Ovary (tissue), 9 donors: ENCODE results near the gene PPP1R9B. TPM values are rescaled to one million over a fixed set of nuclear protein-coding genes. Genes with fewer than 3 reads are reported as not detected.
A peak's percentile ranks its signal among the peaks of the same experiment; 100 is the strongest.

Source experiments
- DNase-seq, 5 donors: peaks; one replicate each; pipeline ENCODE4 v3.0.0-alpha.2; 2019 to 2020
- H3K27ac ChIP-seq, 2 donors: fragments of 200-600 bp; one replicate each; pipeline versions ENCODE4 v1.5.1 to v1.8.0; 2019 to 2022
- H3K27me3 ChIP-seq: fragments of 200-600 bp; one replicate; pipeline ENCODE4 v1.8.0; 2022
- H3K36me3 ChIP-seq: fragments of 200-600 bp; sonication (generic); one replicate; pipeline ENCODE4 v1.5.1; 2019
- H3K4me1 ChIP-seq: one replicate; pipeline ENCODE4 v1.8.1; 2013; ENCODE audit warnings: mild to moderate bottlenecking, moderate library complexity; ENCODE audit not compliant: insufficient read depth
- H3K4me3 ChIP-seq: fragments of 200-600 bp; sonication (generic); one replicate; pipeline ENCODE4 v1.5.1; 2017
- H3K9me3 ChIP-seq, 2 donors: fragments of 200-600 bp in 1 of 2; sonication (generic) in 1 of 2; one replicate each; pipeline versions ENCODE4 v1.5.1 to v1.8.1; 2013 to 2019; ENCODE audit warnings: mild to moderate bottlenecking in 1 of 2, moderate library complexity in 1 of 2
- CTCF ChIP-seq, 3 donors: fragments of 450-650 bp in 2 of 3; fragments of 200-600 bp in 1 of 3; IDR thresholded peaks; one replicate each; pipeline versions ENCODE4 v1.5.1 to v1.8.0; 2016 to 2022; ENCODE audit warnings: antibody characterized with exemption in 3 of 3, mild to moderate bottlenecking in 1 of 3
- EP300 ChIP-seq: sonication (generic); formaldehyde crosslinking; IDR thresholded peaks from one replicate; pipeline ENCODE4 v1.6.1; 2017; ENCODE audit warnings: antibody characterized with exemption
- POLR2A ChIP-seq: fragments of 450-650 bp; IDR thresholded peaks from one replicate; pipeline ENCODE4 v1.6.1; 2017; ENCODE audit warnings: antibody characterized with exemption, mild to moderate bottlenecking, moderate library complexity
- WGBS, 3 donors: extraction: QIAGEN DNeasy Blood & Tissue Kit in 1 of 3; methylation state at CpG; one replicate each; pipeline versions ENCODE4 v1.1.5 to v1.1.7; 2013 to 2017; 5-methylcytosine and 5-hydroxymethylcytosine counted together
- intact Hi-C, 4 donors: fragments of 100-400 bp; cut with DNase I; formaldehyde crosslinking; loops; one replicate each; pipeline versions ENCODE4 v1.11.0 to v1.15.1; 2022 to 2023
- polyA plus RNA-seq, 2 donors: library from polyadenylated mRNA; stranded (reverse); fragments of 200-250 nt in 1 of 2; fragments of 350-450 nt in 1 of 2; fragmentation: Illumina TruSeq in 1 of 2; extraction: RNeasy Lipid Tissue Mini Kit (QIAGEN cat#74804) in 1 of 2; gene quantifications; one replicate each; pipeline ENCODE4 v1.2.3, GENCODE V29; 2013 to 2014
- total RNA-seq, 7 donors: library from RNA; depleted of rRNA in 2 of 7; stranded (reverse); fragments of >200 nt in 2 of 7; fragmentation: NEBNext Ultra II Directional in 3 of 7; extraction: Animal tissue kit (Norgen Biotek cat#: 25700) in 3 of 7; gene quantifications; one replicate each; pipeline versions ENCODE4 v1.1.0 to v1.2.4, GENCODE V29; 2016 to 2023
- donor health status: DM: no; HTN: no; CAD: no; lungs with moderate emphysema.
- donor health status: DM: no; HTN: no; CAD: no.
- donor health status: Bipolar disorder and iron deficiency.
- donor health status: DM: yes; HTN: yes; CAD: no.
- donor health status: DM: no; HTN: no; CAD: no.
- donor health status: DM: yes; HTN: yes; CAD: no.

PPP1R9B gene
- total and polyA plus RNA-seq, 9 donors = 14.8 to 109 (median 64.3) TPM

DNA sequence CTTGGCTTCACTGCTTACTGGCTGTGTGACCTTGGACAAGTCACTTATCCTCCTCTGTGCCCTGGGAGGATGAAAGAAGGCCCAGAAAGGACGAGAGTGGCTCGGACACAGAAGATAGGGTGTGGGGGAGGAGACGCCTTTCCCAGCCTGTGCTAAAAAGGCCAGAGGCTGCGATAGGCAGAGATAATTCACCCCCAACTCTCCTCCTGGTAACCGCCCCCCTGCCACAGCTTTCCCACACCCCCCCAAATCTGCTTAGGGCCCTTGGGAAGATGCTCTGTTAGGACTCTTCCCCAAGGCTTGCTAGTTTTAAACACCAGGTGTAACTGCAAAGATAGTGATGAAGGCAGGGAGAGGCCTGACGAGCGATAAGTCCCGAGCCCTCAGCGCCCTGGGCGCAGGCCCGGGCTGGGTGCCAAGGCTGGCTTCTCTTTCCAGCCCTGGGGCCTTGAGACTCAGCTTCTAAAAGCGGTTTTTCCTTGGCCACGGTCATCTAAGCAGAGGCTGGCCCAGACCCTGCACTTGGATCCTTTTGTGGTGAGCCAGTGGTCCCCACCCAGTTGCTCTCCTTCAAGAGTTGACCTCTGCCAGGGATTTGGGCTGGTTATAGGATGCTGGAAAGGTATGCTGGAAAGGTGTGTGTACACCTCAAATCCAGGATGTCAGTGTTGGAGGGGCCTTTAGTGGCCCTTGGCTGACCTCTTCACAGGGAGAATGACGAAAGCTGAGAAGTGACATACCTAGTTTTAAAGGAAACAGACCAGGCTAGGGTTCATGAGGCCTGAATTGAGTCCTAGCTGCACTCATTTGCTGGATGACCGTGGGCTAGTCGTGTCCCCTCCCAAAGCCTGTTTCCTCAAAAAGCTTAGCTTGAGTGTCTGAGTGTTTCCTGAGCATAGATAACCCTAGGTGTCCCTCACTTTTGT is 3.4 kb upstream of the PPP1R9B start:
- Histone ChIP-seq H3K4me1 (peaks cover 22% of the 10 kb centered on the region), H3K27ac (peak overlapping the region; percentile 70 to 81), H3K9me3 (no peaks in the 10 kb centered on the region), H3K27me3 (no peaks in the 10 kb centered on the region), H3K4me3 (no peak overlapping the region), H3K36me3 (no peaks in the 10 kb centered on the region)
- peak; percentile 75 to 88 (median 84) for DNase-seq
- no peak for TF ChIP-seq CTCF (IDR thresholded peaks at IDR 0.05)
- no peak for TF ChIP-seq EP300
- TF ChIP-seq POLR2A = no peak
- 14 to 23% (median 15%) methylated on average over 16 of the region's 16 CpGs for WGBS, 3 donors
- intact Hi-C loops = loop anchor here in 2 of 4 donors (2.0 to 5.0 kb wide), 2 partner anchors 29 to 1607 kb away; partner anchors contain the start of gene HOXB2 (in 1 of the 2)

- peaks cover 22% of the 10 kb centered on the region for H3K4me1 ChIP-seq
- no peaks in the 10 kb centered on the region for H3K9me3 ChIP-seq
- intact Hi-C loops = loop anchor here in 2 of 4 donors (2.0 to 5.0 kb wide), 2 partner anchors 30 to 1605 kb away; partner anchors contain the start of gene HOXB2 (in 1 of the 2)
- no peak for TF ChIP-seq EP300
- TF ChIP-seq POLR2A = no peak
- TF ChIP-seq CTCF (IDR thresholded peaks at IDR 0.05) = no peak
- no peak for DNase-seq
- no peak overlapping the region for H3K4me3 ChIP-seq
- no peaks in the 10 kb centered on the region for H3K36me3 ChIP-seq
- H3K27ac ChIP-seq = peak overlapping the region; percentile 77 to 81
- WGBS, 3 donors = 65 to 69% (median 67%) methylated on average over 7 of the region's 7 CpGs
- H3K27me3 ChIP-seq = no peaks in the 10 kb centered on the region
These were observed 2.3 kb upstream of the PPP1R9B start for GRCh38 chr17:50152736-50153135.

- Histone ChIP-seq H3K4me3 (peak overlapping the region; percentile 82), H3K27ac (peak overlapping the region; percentile 77 to 81), H3K9me3 (no peaks in the 10 kb centered on the region), H3K27me3 (no peaks in the 10 kb centered on the region), H3K4me1 (peaks cover 26% of the 10 kb centered on the region), H3K36me3 (no peaks in the 10 kb centered on the region)
- DNase-seq = peak; percentile 82 to 83 (median 82)
- intact Hi-C loops = loop anchor here in 2 of 4 donors (2.0 to 5.0 kb wide), 2 partner anchors 31 to 1605 kb away; partner anchors contain the start of gene HOXB2 (in 1 of the 2)
- TF ChIP-seq EP300 (no peak), CTCF (IDR thresholded peaks at IDR 0.05) (peak in 1 of 3 donors; percentile 9), POLR2A (no peak)
- WGBS, 3 donors = 0 to 1% (median 0%) methylated on average over 12 of the region's 12 CpGs
These were observed 1.6 kb upstream of the PPP1R9B start for GRCh38 chr17:50151937-50152547.
